Vagina (tissue), 2 donors: ENCODE data around the gene POU3F4.

ENCODE experiments used
- POLR2A ChIP-seq, 2 donors: fragments of 450-650 bp; IDR thresholded peaks; one replicate each; pipeline ENCODE4 v1.6.1; 2017; ENCODE audit warnings: antibody characterized with exemption in 2 of 2, mild to moderate bottlenecking in 2 of 2, moderate library complexity in 2 of 2
- POLR2AphosphoS5 ChIP-seq, 2 donors: sonication (generic); formaldehyde crosslinking; IDR thresholded peaks; one replicate each; pipeline ENCODE4 v1.9.0; 2017; ENCODE audit warnings: antibody characterized with exemption in 2 of 2, mild to moderate bottlenecking in 2 of 2, low read depth in 1 of 2; ENCODE audit not compliant: insufficient read depth in 1 of 2
- TF ChIP-seq, protein P1 (sequence below), 3 experiments: fragments of 450-650 bp in 2 of 3; fragments of 200-600 bp in 1 of 3; sonication (generic) in 1 of 3; IDR thresholded peaks; one replicate each; pipeline ENCODE4 v1.5.1; 2017 to 2019; ENCODE audit warnings: antibody characterized with exemption in 3 of 3, mild to moderate bottlenecking in 2 of 3, moderate library complexity in 2 of 3

GRCh38 chrX:83508526-83509253, 600 bp downstream of the POU3F4 start:
- TF ChIP-seq, protein P1, sequence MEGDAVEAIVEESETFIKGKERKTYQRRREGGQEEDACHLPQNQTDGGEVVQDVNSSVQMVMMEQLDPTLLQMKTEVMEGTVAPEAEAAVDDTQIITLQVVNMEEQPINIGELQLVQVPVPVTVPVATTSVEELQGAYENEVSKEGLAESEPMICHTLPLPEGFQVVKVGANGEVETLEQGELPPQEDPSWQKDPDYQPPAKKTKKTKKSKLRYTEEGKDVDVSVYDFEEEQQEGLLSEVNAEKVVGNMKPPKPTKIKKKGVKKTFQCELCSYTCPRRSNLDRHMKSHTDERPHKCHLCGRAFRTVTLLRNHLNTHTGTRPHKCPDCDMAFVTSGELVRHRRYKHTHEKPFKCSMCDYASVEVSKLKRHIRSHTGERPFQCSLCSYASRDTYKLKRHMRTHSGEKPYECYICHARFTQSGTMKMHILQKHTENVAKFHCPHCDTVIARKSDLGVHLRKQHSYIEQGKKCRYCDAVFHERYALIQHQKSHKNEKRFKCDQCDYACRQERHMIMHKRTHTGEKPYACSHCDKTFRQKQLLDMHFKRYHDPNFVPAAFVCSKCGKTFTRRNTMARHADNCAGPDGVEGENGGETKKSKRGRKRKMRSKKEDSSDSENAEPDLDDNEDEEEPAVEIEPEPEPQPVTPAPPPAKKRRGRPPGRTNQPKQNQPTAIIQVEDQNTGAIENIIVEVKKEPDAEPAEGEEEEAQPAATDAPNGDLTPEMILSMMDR (IDR thresholded peaks at IDR 0.05) = no peak
- no peak for TF ChIP-seq POLR2AphosphoS5 (IDR thresholded peaks at IDR 0.05; ENCODE audit: insufficient read depth in 1 of 2, low read depth in 1 of 2)
- no peak for TF ChIP-seq POLR2A (IDR thresholded peaks at IDR 0.05)
